Mucosa of descending colon (tissue), 3 donors: Measurements from ENCODE around the gene SELENOH. TPM values are rescaled to one million over a fixed set of nuclear protein-coding genes. Genes with fewer than 3 reads are reported as not detected.

ENCODE experiments used
- ATAC-seq: fragments of 200-7000 bp; cut with Tn5 transposase; one replicate; pipeline ENCODE4 v1.9.1; 2020; ENCODE audit warnings: mild to moderate bottlenecking, moderate library complexity
- DNase-seq, 3 donors: peaks; one replicate each; pipeline ENCODE4 v3.0.0-alpha.2; 2020
- H3K36me3 ChIP-seq: fragments of 200-600 bp; one replicate; pipeline ENCODE4 v1.8.0; 2021; ENCODE audit warnings: low read depth, mild to moderate bottlenecking
- H3K4me1 ChIP-seq: fragments of 200-600 bp; one replicate; pipeline ENCODE4 v1.8.0; 2021; ENCODE audit warnings: low read depth, mild to moderate bottlenecking
- H3K4me3 ChIP-seq: fragments of 200-600 bp; one replicate; pipeline ENCODE4 v1.8.0; 2021; ENCODE audit warnings: mild to moderate bottlenecking
- H3K9me3 ChIP-seq: fragments of 200-600 bp; one replicate; pipeline ENCODE4 v1.8.0; 2021; ENCODE audit warnings: mild to moderate bottlenecking
- intact Hi-C, 2 donors: fragments of 100-400 bp; cut with DNase I in 1 of 2; cut with micrococcal nuclease in 1 of 2; formaldehyde crosslinking; loops; one replicate each; pipeline versions ENCODE4 v1.11.0 to v1.11.1; 2022; cut with DNase I, micrococcal nuclease
- total RNA-seq, 3 donors: library from RNA; stranded (reverse); fragmentation: NEBNext Ultra II Directional in 2 of 3; extraction: Animal tissue kit (Norgen Biotek cat#: 25700) in 2 of 3; gene quantifications; one replicate each; pipeline versions ENCODE4 v1.2.1 to v1.2.4, GENCODE V29; 2021 to 2023
- TF ChIP-seq, protein P1 (sequence below): fragments of 200-600 bp; IDR thresholded peaks from one replicate; pipeline ENCODE4 v1.8.0; 2022; ENCODE audit warnings: antibody characterized with exemption, mild to moderate bottlenecking
- donor health status: DM: no; HTN: no; CAD: no; lungs with moderate emphysema.
- donor health status: DM: no; HTN: no; CAD: no.
- donor health status: DM: no; HTN: yes; CAD: no.

SELENOH gene
- total RNA-seq, 3 donors from 2014 or later: 68.3 to 84.0 (median 79.2) TPM

DNA sequence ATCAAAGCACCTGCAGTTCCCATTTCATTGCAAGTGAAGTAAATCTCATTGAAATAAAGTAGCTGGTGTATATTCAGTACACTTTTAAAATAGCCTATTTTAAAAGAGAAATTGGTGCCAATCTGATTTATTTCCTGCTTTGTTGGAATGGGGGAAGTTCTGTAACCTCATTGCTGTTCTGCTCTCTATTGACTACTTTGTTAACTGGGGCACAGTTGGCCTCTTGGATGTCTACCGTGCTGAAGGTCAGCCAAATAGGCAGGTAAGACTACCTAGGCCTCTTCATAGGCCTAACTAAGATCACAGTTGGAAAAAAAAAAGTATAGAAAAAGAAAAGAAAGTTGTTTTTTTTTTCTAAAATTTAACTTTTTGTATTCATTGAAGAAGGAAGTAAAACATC is 29.5 kb downstream of the SELENOH start:
- TF ChIP-seq, protein P1, sequence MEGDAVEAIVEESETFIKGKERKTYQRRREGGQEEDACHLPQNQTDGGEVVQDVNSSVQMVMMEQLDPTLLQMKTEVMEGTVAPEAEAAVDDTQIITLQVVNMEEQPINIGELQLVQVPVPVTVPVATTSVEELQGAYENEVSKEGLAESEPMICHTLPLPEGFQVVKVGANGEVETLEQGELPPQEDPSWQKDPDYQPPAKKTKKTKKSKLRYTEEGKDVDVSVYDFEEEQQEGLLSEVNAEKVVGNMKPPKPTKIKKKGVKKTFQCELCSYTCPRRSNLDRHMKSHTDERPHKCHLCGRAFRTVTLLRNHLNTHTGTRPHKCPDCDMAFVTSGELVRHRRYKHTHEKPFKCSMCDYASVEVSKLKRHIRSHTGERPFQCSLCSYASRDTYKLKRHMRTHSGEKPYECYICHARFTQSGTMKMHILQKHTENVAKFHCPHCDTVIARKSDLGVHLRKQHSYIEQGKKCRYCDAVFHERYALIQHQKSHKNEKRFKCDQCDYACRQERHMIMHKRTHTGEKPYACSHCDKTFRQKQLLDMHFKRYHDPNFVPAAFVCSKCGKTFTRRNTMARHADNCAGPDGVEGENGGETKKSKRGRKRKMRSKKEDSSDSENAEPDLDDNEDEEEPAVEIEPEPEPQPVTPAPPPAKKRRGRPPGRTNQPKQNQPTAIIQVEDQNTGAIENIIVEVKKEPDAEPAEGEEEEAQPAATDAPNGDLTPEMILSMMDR: no peak
- intact Hi-C loops: no loop called here

GRCh38 chr11:57771365-57771764 is 30.1 kb downstream of the SELENOH start:
- intact Hi-C loops: no loop called here
- DNase-seq (no peak), ATAC-seq (no peak)
- H3K4me3 ChIP-seq: no peak overlapping the region
- no peaks in the 10 kb centered on the region for H3K9me3 ChIP-seq
- H3K36me3 ChIP-seq: no peaks in the 10 kb centered on the region
- H3K4me1 ChIP-seq: peaks cover 40% of the 10 kb centered on the region
- TF ChIP-seq, protein P1: no peak

More for the DNA sequence above, 29.5 kb downstream of the SELENOH start:
- Histone ChIP-seq H3K36me3 (no peaks in the 10 kb centered on the region), H3K4me3 (no peak overlapping the region), H3K9me3 (no peaks in the 10 kb centered on the region), H3K4me1 (peaks cover 37% of the 10 kb centered on the region)
- DNase-seq: no peak
- no peak for ATAC-seq

- ATAC-seq (peak; percentile 21), DNase-seq (no peak)
- TF ChIP-seq, protein P1: no peak
- no peaks in the 10 kb centered on the region for H3K9me3 ChIP-seq
- no peak overlapping the region for H3K4me3 ChIP-seq
- no peaks in the 10 kb centered on the region for H3K36me3 ChIP-seq
- intact Hi-C loops: no loop called here
- H3K4me1 ChIP-seq: peaks cover 52% of the 10 kb centered on the region
Observed at GRCh38 chr11:57772562-57772961, 31.3 kb downstream of the SELENOH start.

DNA sequence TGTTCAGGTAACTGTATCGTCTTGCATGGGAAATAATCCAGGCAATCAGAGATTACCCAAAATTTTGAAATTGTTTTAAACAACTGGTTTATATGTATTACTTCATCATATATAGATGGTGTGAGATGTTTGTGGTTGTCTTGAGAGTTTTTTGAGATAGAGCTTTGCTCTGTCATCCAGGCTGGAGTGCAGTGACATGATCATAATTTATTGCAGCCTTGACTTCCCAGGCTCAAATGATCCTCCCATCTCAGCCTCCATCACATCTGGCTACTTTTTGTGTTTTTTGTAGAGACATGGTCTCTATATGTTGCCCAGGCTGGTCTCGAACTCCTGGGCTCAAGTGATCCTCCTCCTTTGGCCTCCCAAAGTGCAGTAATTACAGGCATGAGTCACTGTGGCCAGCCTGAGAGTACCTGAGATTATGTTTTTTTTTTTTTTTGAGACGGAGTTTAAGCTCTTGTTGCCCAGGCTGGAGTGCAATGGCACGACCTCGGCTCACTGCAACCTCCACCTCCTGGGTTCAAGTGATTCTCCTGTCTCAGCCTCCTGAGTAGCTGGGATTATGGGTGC is 31.8 kb downstream of the SELENOH start:
- Histone ChIP-seq H3K9me3 (no peaks in the 10 kb centered on the region), H3K4me3 (no peak overlapping the region), H3K4me1 (peaks cover 57% of the 10 kb centered on the region), H3K36me3 (no peaks in the 10 kb centered on the region)
- intact Hi-C loops: no loop called here
- DNase-seq (no peak), ATAC-seq (no peak)
- TF ChIP-seq, protein P1: no peak

- Histone ChIP-seq H3K4me1 (peaks cover 75% of the 10 kb centered on the region), H3K9me3 (no peaks in the 10 kb centered on the region), H3K4me3 (no peak overlapping the region), H3K36me3 (no peaks in the 10 kb centered on the region)
- TF ChIP-seq, protein P1: no peak
- DNase-seq (peak in 1 of 3 donors; percentile 47), ATAC-seq (no peak)
- intact Hi-C loops: no loop called here
Observed at GRCh38 chr11:57775491-57775890, 34.2 kb downstream of the SELENOH start.
